HUES48 (cell line): Measurements from ENCODE around the gene CACFD1.
A peak's percentile ranks its signal among the peaks of the same experiment; 100 is the strongest.

Experiments
- H3K27ac ChIP-seq: one replicate; pipeline ENCODE4 v1.7.0; 2013; ENCODE audit warnings: low read depth, low read length, inconsistent platforms
- H3K27me3 ChIP-seq: 2 replicates; pipeline ENCODE4 v1.6.1; 2013; ENCODE audit warnings: mild to moderate bottlenecking, low read length; ENCODE audit not compliant: control insufficient read depth, insufficient read depth
- H3K36me3 ChIP-seq: 2 replicates; pipeline ENCODE4 v1.6.1; 2013; ENCODE audit warnings: low read length; ENCODE audit not compliant: control insufficient read depth, insufficient read depth
- H3K4me1 ChIP-seq: 2 replicates; pipeline ENCODE4 v1.6.1; 2013; ENCODE audit warnings: mild to moderate bottlenecking, low read length; ENCODE audit not compliant: control insufficient read depth, insufficient read depth
- H3K4me3 ChIP-seq: 2 replicates; pipeline ENCODE4 v1.5.1; 2013; ENCODE audit warnings: mild to moderate bottlenecking, low read depth, low read length
- H3K9ac ChIP-seq: 2 replicates; pipeline ENCODE4 v1.6.1; 2013; ENCODE audit warnings: mild to moderate bottlenecking, low read depth, low read length, moderate library complexity
- H3K9me3 ChIP-seq: 2 replicates; pipeline ENCODE4 v1.6.1; 2013; ENCODE audit warnings: low read length; ENCODE audit not compliant: control insufficient read depth, insufficient read depth

The CACFD1 gene

GRCh38 chr9:133505901-133506652 is 46.3 kb downstream of the CACFD1 start:
- Histone ChIP-seq H3K36me3 (no peaks in the 10 kb centered on the region), H3K4me1 (peaks cover 12% of the 10 kb centered on the region), H3K27ac (no peak overlapping the region), H3K4me3 (no peak overlapping the region), H3K27me3 (no peaks in the 10 kb centered on the region), H3K9me3 (peaks cover 3% of the 10 kb centered on the region; the same call in 1 of the 2 replicates), H3K9ac (no peak overlapping the region)

- Histone ChIP-seq H3K27ac (no peak overlapping the region), H3K9ac (no peak overlapping the region), H3K4me3 (no peak overlapping the region), H3K36me3 (no peaks in the 10 kb centered on the region), H3K27me3 (no peaks in the 10 kb centered on the region), H3K4me1 (peaks cover 12% of the 10 kb centered on the region), H3K9me3 (peaks cover 3% of the 10 kb centered on the region; the same call in 1 of the 2 replicates)
These were observed 46.9 kb downstream of the CACFD1 start for GRCh38 chr9:133506653-133507038.

DNA sequence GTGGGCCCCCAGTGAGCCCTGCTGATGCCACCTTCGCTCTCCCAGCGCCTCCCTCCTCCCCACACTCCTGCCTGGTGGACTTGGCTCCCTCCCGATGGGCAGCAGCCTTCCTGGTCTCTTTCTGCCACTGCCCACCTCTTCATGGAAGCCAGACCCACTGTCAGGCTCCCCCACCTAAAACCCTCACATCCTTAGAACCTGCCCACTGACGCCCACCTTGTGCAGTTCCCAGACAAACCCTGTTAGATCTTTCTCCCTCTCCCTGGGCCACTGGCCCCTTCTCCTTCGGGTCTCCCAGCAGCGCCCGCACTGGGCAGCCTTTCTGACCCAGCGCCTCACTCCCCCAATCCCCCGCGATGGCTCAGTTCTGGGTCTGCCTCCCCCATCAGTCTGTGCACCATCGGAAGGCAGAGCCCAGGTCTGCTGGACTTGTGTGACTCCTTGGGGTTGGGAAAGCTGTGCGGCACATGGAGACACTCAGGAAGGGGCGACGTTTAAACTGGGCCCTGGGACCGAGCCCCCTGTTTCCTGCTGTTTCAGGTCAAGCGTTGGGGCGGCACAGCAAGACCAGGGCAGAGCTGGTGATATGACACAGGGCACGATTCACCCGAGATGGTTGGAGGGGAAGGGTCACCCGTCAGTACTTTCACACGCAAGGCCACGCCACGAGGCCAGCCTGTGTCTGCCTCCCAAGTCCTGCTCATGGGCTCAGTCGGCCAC is 47.6 kb downstream of the CACFD1 start:
- no peak overlapping the region for H3K27ac ChIP-seq
- no peak overlapping the region for H3K9ac ChIP-seq
- H3K27me3 ChIP-seq, result no peaks in the 10 kb centered on the region
- no peaks in the 10 kb centered on the region for H3K36me3 ChIP-seq
- H3K9me3 ChIP-seq, result no peaks in the 10 kb centered on the region
- H3K4me1 ChIP-seq, result peaks cover 12% of the 10 kb centered on the region
- H3K4me3 ChIP-seq, result no peak overlapping the region

DNA sequence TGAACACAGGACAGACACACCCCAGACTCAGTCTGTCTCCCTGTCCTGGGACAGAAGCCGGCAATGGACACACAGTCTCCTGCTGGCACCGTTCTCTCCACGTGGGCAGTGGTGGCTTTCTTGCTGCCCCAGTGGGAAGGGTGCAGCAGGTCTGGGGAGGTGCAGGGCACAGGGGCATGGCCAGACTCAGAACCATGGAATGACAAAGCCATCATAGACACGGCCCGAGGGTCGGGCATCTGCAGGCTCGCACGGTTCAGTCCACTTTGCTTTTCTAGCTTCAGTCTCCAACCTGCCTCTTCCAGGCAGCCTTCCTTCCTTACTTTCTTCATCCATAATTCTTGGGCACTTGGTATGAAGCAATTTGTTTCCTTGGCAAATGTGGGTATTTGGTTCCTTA is 48.3 kb downstream of the CACFD1 start:
- H3K9ac ChIP-seq, result no peak overlapping the region
- H3K4me3 ChIP-seq, result no peak overlapping the region
- no peaks in the 10 kb centered on the region for H3K27me3 ChIP-seq
- no peaks in the 10 kb centered on the region for H3K9me3 ChIP-seq
- H3K36me3 ChIP-seq, result no peaks in the 10 kb centered on the region
- H3K27ac ChIP-seq, result no peak overlapping the region
- peaks cover 12% of the 10 kb centered on the region for H3K4me1 ChIP-seq

DNA sequence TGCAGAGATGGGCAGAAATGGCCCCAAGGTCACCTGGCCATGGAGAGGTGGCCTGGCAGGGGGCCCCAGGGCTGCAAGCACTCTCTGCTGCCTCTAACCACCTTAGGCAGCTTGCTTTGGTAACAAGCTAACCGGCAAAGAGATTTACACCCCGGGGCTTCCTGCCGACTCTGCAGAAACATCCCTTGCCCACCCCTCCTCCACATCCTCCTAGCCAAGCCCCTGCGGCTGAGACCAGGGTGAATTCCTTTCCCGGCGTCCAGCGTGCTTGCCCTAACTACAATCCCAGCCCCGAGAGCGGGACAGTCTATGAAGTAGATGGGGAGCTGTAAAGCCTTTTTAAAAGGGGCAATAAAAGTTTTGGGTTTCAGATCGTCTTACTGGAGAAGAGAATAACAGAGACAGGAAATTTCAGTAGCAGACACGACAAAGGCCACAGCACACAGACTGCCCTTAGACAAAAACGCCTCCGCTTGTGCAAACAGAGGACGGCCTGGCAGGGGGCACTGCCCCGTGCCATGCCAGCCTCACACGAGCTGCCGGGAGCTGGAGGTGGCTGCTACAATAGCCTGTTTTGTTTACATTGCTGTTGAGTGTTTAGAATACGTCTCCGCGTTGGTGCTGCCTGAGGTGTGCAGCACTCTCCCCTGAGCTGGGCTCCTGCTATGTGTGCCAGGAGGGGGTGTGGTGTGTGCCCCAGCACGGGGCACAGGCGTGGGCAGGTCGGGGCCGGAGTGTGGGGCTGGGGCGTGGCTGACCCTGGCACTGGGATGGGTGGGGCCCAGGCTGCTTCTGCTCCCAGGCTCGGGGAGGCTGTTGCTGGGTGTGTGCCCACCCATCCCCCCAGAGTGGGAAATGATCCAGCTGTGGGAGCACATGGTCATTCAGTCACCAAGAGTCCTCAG is 49.7 kb downstream of the CACFD1 start:
- Histone ChIP-seq H3K36me3 (no peaks in the 10 kb centered on the region), H3K9me3 (no peaks in the 10 kb centered on the region), H3K27me3 (no peaks in the 10 kb centered on the region), H3K27ac (no peak overlapping the region), H3K9ac (peak overlapping the region; percentile 18; the same call in 1 of the 2 replicates), H3K4me3 (peak overlapping the region; percentile 27), H3K4me1 (peaks cover 12% of the 10 kb centered on the region)

GRCh38 chr9:133510926-133511505 is 51.2 kb downstream of the CACFD1 start:
- peaks cover 12% of the 10 kb centered on the region for H3K4me1 ChIP-seq
- no peaks in the 10 kb centered on the region for H3K9me3 ChIP-seq
- H3K36me3 ChIP-seq, result no peaks in the 10 kb centered on the region
- no peak overlapping the region for H3K27ac ChIP-seq
- no peak overlapping the region for H3K4me3 ChIP-seq
- no peak overlapping the region for H3K9ac ChIP-seq
- no peaks in the 10 kb centered on the region for H3K27me3 ChIP-seq

GRCh38 chr9:133511607-133512006 is 51.8 kb downstream of the CACFD1 start:
- no peak overlapping the region for H3K4me3 ChIP-seq
- H3K9me3 ChIP-seq, result no peaks in the 10 kb centered on the region
- H3K9ac ChIP-seq, result no peak overlapping the region
- H3K27ac ChIP-seq, result no peak overlapping the region
- H3K4me1 ChIP-seq, result peaks cover 12% of the 10 kb centered on the region
- H3K27me3 ChIP-seq, result no peaks in the 10 kb centered on the region
- no peaks in the 10 kb centered on the region for H3K36me3 ChIP-seq

GRCh38 chr9:133512253-133513213 is 52.8 kb downstream of the CACFD1 start:
- Histone ChIP-seq H3K9ac (no peak overlapping the region), H3K4me3 (no peak overlapping the region), H3K9me3 (no peaks in the 10 kb centered on the region), H3K27ac (no peak overlapping the region), H3K4me1 (peaks cover 12% of the 10 kb centered on the region), H3K36me3 (no peaks in the 10 kb centered on the region), H3K27me3 (no peaks in the 10 kb centered on the region)

DNA sequence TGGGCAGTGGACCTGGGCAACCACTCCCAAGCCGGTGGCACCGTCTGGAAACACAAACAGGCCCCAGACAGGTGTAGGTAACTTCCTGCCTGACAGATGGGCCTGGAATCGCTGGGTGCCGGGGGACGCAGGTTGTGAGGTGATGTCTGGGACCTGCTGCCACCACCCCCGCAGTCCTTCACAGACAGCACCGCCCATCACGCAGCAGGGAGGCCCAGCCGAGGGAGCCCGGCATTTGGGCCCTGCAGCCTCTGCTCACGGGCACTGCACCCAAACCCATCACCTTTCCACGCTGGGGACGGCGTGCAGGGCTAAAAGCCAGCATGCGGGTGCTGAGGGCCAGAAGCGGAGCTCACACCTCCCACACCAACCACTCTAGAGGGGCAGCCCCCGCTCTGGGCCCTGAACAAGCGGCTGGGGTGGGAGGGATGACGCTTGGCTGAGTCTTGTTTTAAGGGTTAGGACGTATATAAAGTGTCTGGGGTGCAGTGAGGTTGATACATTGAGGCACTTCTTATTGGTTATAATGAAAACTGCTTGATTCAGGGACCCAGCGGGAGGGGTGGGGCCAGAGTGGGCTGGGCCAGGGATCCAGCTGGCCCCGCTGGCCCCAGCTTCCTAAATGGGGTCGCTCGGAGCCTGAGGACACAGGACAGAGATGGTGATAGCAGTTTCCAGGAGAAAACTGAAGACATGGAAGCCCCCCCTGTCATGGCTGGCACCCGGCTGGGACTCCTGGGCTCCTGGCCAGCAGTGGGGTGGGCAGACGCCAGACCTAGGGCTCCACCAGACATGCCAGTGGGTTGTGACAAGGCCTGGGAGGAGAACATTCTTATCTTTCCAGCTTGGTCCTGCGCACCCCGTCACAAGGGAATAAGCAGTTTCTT is 53.7 kb downstream of the CACFD1 start:
- Histone ChIP-seq H3K27me3 (no peaks in the 10 kb centered on the region), H3K4me3 (no peak overlapping the region), H3K4me1 (peaks cover 12% of the 10 kb centered on the region), H3K36me3 (no peaks in the 10 kb centered on the region), H3K27ac (no peak overlapping the region), H3K9me3 (no peaks in the 10 kb centered on the region), H3K9ac (no peak overlapping the region)
